H9 (cell line): Measurements from ENCODE around the gene LRRTM1. TPM values are rescaled to one million over a fixed set of nuclear protein-coding genes. Genes with fewer than 3 reads are reported as not detected.

Source experiments
- DNase-seq: peaks from one replicate; pipeline ENCODE4 v3.0.0-alpha.2; 2017
- H2AFZ ChIP-seq: one replicate; pipeline ENCODE4 v1.6.1; 2013; ENCODE audit warnings: mild to moderate bottlenecking, low read length, control low read depth, moderate library complexity
- H2AK5ac ChIP-seq: 2 replicates; pipeline ENCODE4 v1.6.1; 2013; ENCODE audit warnings: low read length, control low read depth, mixed read lengths; ENCODE audit not compliant: insufficient read length
- H2BK120ac ChIP-seq: one replicate; pipeline ENCODE4 v1.6.1; 2013; ENCODE audit warnings: low read depth, mild to moderate bottlenecking, low read length, control low read depth, inconsistent platforms; ENCODE audit not compliant: poor library complexity, severe bottlenecking
- H2BK12ac ChIP-seq: 2 replicates; pipeline ENCODE4 v1.6.1; 2013; ENCODE audit warnings: low read length, control low read depth, mixed read lengths, low read depth; ENCODE audit not compliant: insufficient read length
- H2BK15ac ChIP-seq: 2 replicates; pipeline ENCODE4 v1.6.1; 2013; ENCODE audit warnings: low read depth, low read length, control low read depth
- H2BK20ac ChIP-seq: one replicate; pipeline ENCODE4 v1.6.1; 2013; ENCODE audit warnings: low read depth, mild to moderate bottlenecking, low read length, control low read depth, inconsistent platforms; ENCODE audit not compliant: poor library complexity, severe bottlenecking
- H2BK5ac ChIP-seq: 2 replicates; pipeline ENCODE4 v1.6.1; 2013; ENCODE audit warnings: low read length, control low read depth, mixed read lengths; ENCODE audit not compliant: insufficient read length
- H3K14ac ChIP-seq: 2 replicates; pipeline ENCODE4 v1.6.1; 2013; ENCODE audit warnings: low read length, control low read depth; ENCODE audit not compliant: insufficient read depth
- H3K18ac ChIP-seq: 2 replicates; pipeline ENCODE4 v1.6.1; 2013; ENCODE audit warnings: low read depth, mild to moderate bottlenecking, mixed read lengths, low read length, control low read depth; ENCODE audit not compliant: insufficient read length
- H3K23ac ChIP-seq: 2 replicates; pipeline ENCODE4 v1.6.1; 2013; ENCODE audit warnings: low read length, control low read depth, mixed read lengths, low read depth; ENCODE audit not compliant: insufficient read length
- H3K23me2 ChIP-seq: 2 replicates; pipeline ENCODE4 v1.6.1; 2013; ENCODE audit warnings: low read depth, mild to moderate bottlenecking, mixed read lengths, low read length, control low read depth; ENCODE audit not compliant: insufficient read length, poor library complexity, severe bottlenecking
- H3K27ac ChIP-seq: 2 replicates; pipeline ENCODE4 v1.5.1; 2013; ENCODE audit warnings: low read length, control low read depth, mixed read lengths, low read depth; ENCODE audit not compliant: insufficient read length
- H3K27me3 ChIP-seq: 2 replicates; pipeline ENCODE4 v1.6.1; 2013; ENCODE audit warnings: low read length, control low read depth, inconsistent platforms; ENCODE audit not compliant: insufficient read depth
- H3K4ac ChIP-seq: 2 replicates; pipeline ENCODE4 v1.6.1; 2013; ENCODE audit warnings: low read depth, mild to moderate bottlenecking, control low read depth, inconsistent platforms, low read length, moderate library complexity
- H3K4me1 ChIP-seq: 2 replicates; pipeline ENCODE4 v1.6.1; 2013; ENCODE audit warnings: low read length, control low read depth, inconsistent platforms; ENCODE audit not compliant: insufficient read depth
- H3K4me2 ChIP-seq: 2 replicates; pipeline ENCODE4 v1.6.1; 2013; ENCODE audit warnings: low read length, control low read depth, mixed read lengths; ENCODE audit not compliant: insufficient read length, insufficient read depth
- H3K56ac ChIP-seq: 2 replicates; pipeline ENCODE4 v1.6.1; 2013; ENCODE audit warnings: low read depth, mild to moderate bottlenecking, mixed read lengths, low read length, control low read depth; ENCODE audit not compliant: insufficient read length
- H3K79me1 ChIP-seq: 2 replicates; pipeline ENCODE4 v1.6.1; 2013; ENCODE audit warnings: low read depth, mild to moderate bottlenecking, moderate library complexity, low read length, control low read depth, inconsistent platforms; ENCODE audit not compliant: insufficient read depth, poor library complexity, severe bottlenecking
- H3K79me2 ChIP-seq: 2 replicates; pipeline ENCODE4 v1.6.1; 2013; ENCODE audit warnings: low read length, control low read depth, inconsistent platforms; ENCODE audit not compliant: insufficient read depth
- H3K9ac ChIP-seq: 2 replicates; pipeline ENCODE4 v1.6.1; 2013; ENCODE audit warnings: low read length, control low read depth, mixed read lengths; ENCODE audit not compliant: insufficient read length; ENCODE audit errors: extremely low read depth
- H3K9me3 ChIP-seq: one replicate; pipeline ENCODE4 v1.6.1; 2013; ENCODE audit warnings: low read depth, low read length, inconsistent platforms; ENCODE audit not compliant: control insufficient read depth
- H3T11ph ChIP-seq: one replicate; pipeline ENCODE4 v1.6.1; 2013; ENCODE audit warnings: mild to moderate bottlenecking, low read length, control low read depth, inconsistent platforms
- H4K20me1 ChIP-seq: one replicate; pipeline ENCODE4 v1.6.1; 2013; ENCODE audit not compliant: control insufficient read depth, insufficient read length, insufficient read depth
- H4K5ac ChIP-seq: 2 replicates; pipeline ENCODE4 v1.6.1; 2013; ENCODE audit warnings: low read depth, mild to moderate bottlenecking, mixed read lengths, low read length, control low read depth; ENCODE audit not compliant: insufficient read length
- H4K8ac ChIP-seq: replicated peaks from 2 replicates; pipeline ENCODE4 v1.6.1; 2013; ENCODE audit warnings: low read length, control low read depth, mixed read lengths, low read depth; ENCODE audit not compliant: insufficient read length
- H4K91ac ChIP-seq: 2 replicates; pipeline ENCODE4 v1.6.1; 2013; ENCODE audit warnings: low read depth, mild to moderate bottlenecking, moderate library complexity, mixed read lengths, low read length, control low read depth; ENCODE audit not compliant: insufficient read length
- H3K27ac Mint-ChIP-seq, 3 experiments: 2 replicates in 2 of 3; 3 replicates in 1 of 3; pipeline ENCODE4 v1.8.0; 2020 to 2021; ENCODE audit warnings: mixed read lengths in 3 of 3, mild to moderate bottlenecking in 1 of 3, moderate library complexity in 1 of 3
- H3K27me3 Mint-ChIP-seq: 2 replicates; pipeline ENCODE4 v1.8.0; 2021; ENCODE audit warnings: low read depth, mild to moderate bottlenecking, moderate library complexity, mixed read lengths
- H3K36me3 Mint-ChIP-seq, 3 experiments: 2 replicates in 2 of 3; 3 replicates in 1 of 3; pipeline ENCODE4 v1.8.0; 2020 to 2021; ENCODE audit warnings: low read depth in 3 of 3, mixed read lengths in 3 of 3; ENCODE audit not compliant: insufficient read depth in 1 of 3
- H3K4me1 Mint-ChIP-seq, 2 experiments: 2 replicates each; pipeline ENCODE4 v1.8.0; 2020; ENCODE audit warnings: mixed read lengths in 2 of 2
- H3K4me3 Mint-ChIP-seq, 2 experiments: 2 replicates in 1 of 2; 3 replicates in 1 of 2; pipeline ENCODE4 v1.8.0; 2020 to 2021; ENCODE audit warnings: mild to moderate bottlenecking in 2 of 2, mixed read lengths in 2 of 2, moderate library complexity in 1 of 2
- H3K9me3 Mint-ChIP-seq, 2 experiments: 2 replicates in 1 of 2; 3 replicates in 1 of 2; pipeline ENCODE4 v1.8.0; 2020; ENCODE audit warnings: mild to moderate bottlenecking in 2 of 2, mixed read lengths in 2 of 2, moderate library complexity in 1 of 2
- CTCF ChIP-seq: fragments of 200-600 bp; sonication (generic); conservative IDR thresholded peaks from 3 replicates; pipeline ENCODE4 v1.8.0; 2021; ENCODE audit warnings: antibody characterized with exemption, mild to moderate bottlenecking
- WGBS: extraction: QIAGEN DNeasy Blood & Tissue Kit; methylation state at CpG from one replicate; pipeline ENCODE4 v1.1.7; 2013; ENCODE audit warnings: missing lambda C conversion rate, low lambda C conversion rate, mixed read lengths; ENCODE audit not compliant: insufficient read length; ENCODE audit errors: extremely low coverage; 5-methylcytosine and 5-hydroxymethylcytosine counted together
- total RNA-seq: library from RNA; stranded (reverse); gene quantifications from 2 replicates; pipeline ENCODE4 v1.2.1, GENCODE V29; 2021

The LRRTM1 gene
- total RNA-seq, 1 experiment from 2014 or later, result 1.2 TPM

DNA sequence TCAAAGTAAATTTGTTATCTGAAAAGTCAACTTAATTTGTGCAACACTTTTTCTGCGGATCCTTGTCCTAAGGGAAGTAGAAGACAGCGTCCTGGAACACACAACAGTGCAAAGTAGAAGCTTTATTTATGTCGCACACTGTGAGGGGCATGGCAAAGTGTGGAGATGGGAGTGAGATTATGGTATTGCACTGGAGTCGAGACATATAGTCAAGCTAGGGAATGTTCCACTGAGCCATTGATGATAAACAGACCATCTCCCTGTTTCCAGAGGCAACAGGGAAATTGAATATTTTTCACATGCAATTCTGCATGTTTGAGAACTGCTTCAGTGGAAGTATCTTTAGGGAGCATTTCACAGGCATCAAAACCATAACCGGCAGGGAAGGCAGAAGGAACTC is 46.2 kb downstream of the LRRTM1 start:
- no peaks in the 10 kb centered on the region for H3K23me2 ChIP-seq
- no peak overlapping the region for H3K4ac ChIP-seq
- H4K91ac ChIP-seq, result no peak overlapping the region
- no peak overlapping the region for H2AFZ ChIP-seq
- H3K79me1 ChIP-seq, result no peaks in the 10 kb centered on the region
- H3K4me3 Mint-ChIP-seq, result no peak overlapping the region
- DNase-seq, result no peak
- H2BK15ac ChIP-seq, result no peak overlapping the region
- no peaks in the 10 kb centered on the region for H3K27me3 Mint-ChIP-seq
- H3T11ph ChIP-seq, result no peak overlapping the region
- no peak overlapping the region for H3K18ac ChIP-seq
- no peaks in the 10 kb centered on the region for H3K9me3 ChIP-seq
- no peak overlapping the region for H3K14ac ChIP-seq
- WGBS, result no CpG with 5 or more reads among the region's 5 CpGs
- H3K9ac ChIP-seq, result no peak overlapping the region
- H3K4me1 ChIP-seq, result no peaks in the 10 kb centered on the region
- no peak overlapping the region for H4K8ac ChIP-seq
- no peaks in the 10 kb centered on the region for H3K79me2 ChIP-seq
- H2BK20ac ChIP-seq, result no peak overlapping the region
- H3K27me3 ChIP-seq, result no peaks in the 10 kb centered on the region
- no peak overlapping the region for H4K5ac ChIP-seq
- no peak overlapping the region for H3K27ac ChIP-seq
- H3K9me3 Mint-ChIP-seq, result no peaks in the 10 kb centered on the region
- H3K36me3 Mint-ChIP-seq, result no peaks in the 10 kb centered on the region
- no peak overlapping the region for H2BK120ac ChIP-seq
- H3K4me1 Mint-ChIP-seq, result peaks cover 2 to 4% of the 10 kb centered on the region in 2 experiments; a peak in 3 of 4 replicates
- no peak overlapping the region for H2BK12ac ChIP-seq
- no peak overlapping the region for H2AK5ac ChIP-seq
- H3K23ac ChIP-seq, result no peak overlapping the region
- H3K4me2 ChIP-seq, result no peak overlapping the region
- no peak for TF ChIP-seq CTCF
- no peaks in the 10 kb centered on the region for H4K20me1 ChIP-seq
- no peak overlapping the region for H3K56ac ChIP-seq
- no peak overlapping the region for H3K27ac Mint-ChIP-seq
- H2BK5ac ChIP-seq, result no peak overlapping the region
